ENCODE results near the gene CFAP73.

- TF ChIP-seq CTCF (IDR thresholded peaks at IDR 0.05) (no peak), POLR2A (IDR thresholded peaks at IDR 0.05) (no peak), POLR2AphosphoS5 (IDR thresholded peaks at IDR 0.05) (no peak)
Observed at GRCh38 chr12:113109872-113110599, 39.5 kb upstream of the CFAP73 start.

Data from breast epithelium (tissue), 3 donors.